ENCODE measurements around the gene LAYN. TPM values are rescaled to one million over a fixed set of nuclear protein-coding genes. Genes with fewer than 3 reads are reported as not detected.

LAYN gene
- total RNA-seq, 1 experiment from 2014 or later: 0.47 TPM

DNA sequence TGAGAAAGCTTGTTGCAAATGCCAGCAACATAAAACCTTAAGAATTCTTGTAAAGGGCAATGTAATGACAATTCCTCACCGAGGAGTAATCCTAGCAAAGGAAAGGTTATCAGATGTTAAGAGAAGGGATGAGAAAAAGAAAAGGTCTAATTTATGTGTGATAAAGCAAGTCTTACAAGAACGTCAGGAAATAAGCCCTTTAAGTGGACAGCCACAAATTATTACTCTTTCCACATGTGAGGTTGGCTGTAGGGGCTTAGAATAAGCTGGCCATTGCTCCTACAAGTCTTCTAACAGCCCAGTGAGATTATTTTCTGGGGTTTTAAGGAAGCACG, 9.3 kb downstream of the LAYN start:
- Mint-ChIP-seq H3K9me3 (ENCODE audit: low read depth, unreplicated experiment) (no peaks in the 10 kb centered on the region), H3K27me3 (ENCODE audit: unreplicated experiment) (no peaks in the 10 kb centered on the region), H3K27ac (ENCODE audit: unreplicated experiment) (no peak overlapping the region), H3K4me3 (ENCODE audit: low read depth, unreplicated experiment) (no peak overlapping the region), H3K4me1 (ENCODE audit: low read depth, unreplicated experiment) (no peaks in the 10 kb centered on the region), H3K36me3 (ENCODE audit: insufficient read depth, unreplicated experiment) (no peaks in the 10 kb centered on the region)
- no peak for TF ChIP-seq CTCF (IDR thresholded peaks at IDR 0.05; ENCODE audit: unreplicated experiment)
- CTCF ChIA-PET: no interaction called here
- no TSS peak for BruUV-seq (replicated peaks)
- DNase-seq: no peak
- intact Hi-C loops (cut with micrococcal nuclease; ENCODE audit: unreplicated experiment): no loop called here

DNA sequence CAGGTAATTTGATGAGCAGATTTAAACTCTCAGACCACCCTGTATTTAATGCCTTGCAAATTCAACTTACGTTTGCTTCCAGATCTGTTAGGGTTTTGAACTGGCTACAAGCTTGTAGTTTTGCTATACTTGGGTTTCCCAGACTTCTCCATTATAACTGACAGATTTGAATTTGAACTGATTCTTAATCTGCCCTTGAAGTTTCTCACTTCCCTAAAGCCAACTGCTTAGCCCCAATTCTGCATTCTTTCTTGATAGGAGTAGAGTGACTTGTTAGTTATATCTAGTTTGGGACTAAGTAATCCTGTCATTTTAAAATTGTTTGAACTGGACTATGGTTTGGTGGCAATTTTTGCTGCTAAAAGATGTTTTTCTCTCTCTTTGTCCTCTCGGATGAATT, 9.7 kb downstream of the LAYN start:
- CTCF ChIA-PET: no interaction called here
- DNase-seq: no peak

DNA sequence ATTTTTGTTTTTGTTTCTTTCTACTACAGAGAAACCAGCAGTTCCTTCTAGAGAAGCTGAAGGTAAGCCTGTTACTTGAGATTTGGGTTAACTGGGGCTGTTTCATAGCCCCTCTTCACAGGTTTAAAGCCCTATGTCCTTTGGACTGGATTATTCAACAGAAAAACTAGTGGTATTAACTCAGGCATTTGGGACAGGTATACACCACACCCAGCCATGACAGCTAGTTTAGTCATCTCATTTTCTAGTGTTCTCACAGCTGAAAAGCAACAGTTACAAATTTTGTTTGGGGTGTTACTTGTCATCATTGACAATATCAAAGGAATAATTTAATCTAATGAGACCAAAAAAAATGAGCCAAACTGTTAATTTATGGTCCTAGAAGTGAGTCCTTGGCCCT, 14.0 kb downstream of the LAYN start:
- intact Hi-C loops (cut with micrococcal nuclease; ENCODE audit: unreplicated experiment): no loop called here
- CTCF ChIA-PET: no interaction called here
- H3K27me3 Mint-ChIP-seq (ENCODE audit: unreplicated experiment): no peaks in the 10 kb centered on the region
- TF ChIP-seq CTCF (IDR thresholded peaks at IDR 0.05; ENCODE audit: unreplicated experiment): no peak
- no peaks in the 10 kb centered on the region for H3K36me3 Mint-ChIP-seq (ENCODE audit: insufficient read depth, unreplicated experiment)
- H3K9me3 Mint-ChIP-seq (ENCODE audit: low read depth, unreplicated experiment): peaks cover 3% of the 10 kb centered on the region
- H3K4me1 Mint-ChIP-seq (ENCODE audit: low read depth, unreplicated experiment): peaks cover 9% of the 10 kb centered on the region
- BruUV-seq (replicated peaks): no TSS peak
- no peak overlapping the region for H3K4me3 Mint-ChIP-seq (ENCODE audit: low read depth, unreplicated experiment)
- DNase-seq: no peak
- no peak overlapping the region for H3K27ac Mint-ChIP-seq (ENCODE audit: unreplicated experiment)

More for the DNA sequence above, 9.7 kb downstream of the LAYN start:
- H3K4me3 Mint-ChIP-seq (ENCODE audit: low read depth, unreplicated experiment): no peak overlapping the region
- no peak overlapping the region for H3K27ac Mint-ChIP-seq (ENCODE audit: unreplicated experiment)
- H3K36me3 Mint-ChIP-seq (ENCODE audit: insufficient read depth, unreplicated experiment): no peaks in the 10 kb centered on the region
- H3K9me3 Mint-ChIP-seq (ENCODE audit: low read depth, unreplicated experiment): peaks cover under 1% of the 10 kb centered on the region
- BruUV-seq (replicated peaks): no TSS peak
- no peak for TF ChIP-seq CTCF (IDR thresholded peaks at IDR 0.05; ENCODE audit: unreplicated experiment)
- peaks cover 4% of the 10 kb centered on the region for H3K4me1 Mint-ChIP-seq (ENCODE audit: low read depth, unreplicated experiment)
- H3K27me3 Mint-ChIP-seq (ENCODE audit: unreplicated experiment): no peaks in the 10 kb centered on the region
- intact Hi-C loops (cut with micrococcal nuclease; ENCODE audit: unreplicated experiment): no loop called here

- no TSS peak for BruUV-seq (replicated peaks)
- Mint-ChIP-seq H3K9me3 (ENCODE audit: low read depth, unreplicated experiment) (peaks cover 3% of the 10 kb centered on the region), H3K4me3 (ENCODE audit: low read depth, unreplicated experiment) (no peak overlapping the region), H3K27me3 (ENCODE audit: unreplicated experiment) (no peaks in the 10 kb centered on the region), H3K27ac (ENCODE audit: unreplicated experiment) (no peak overlapping the region), H3K36me3 (ENCODE audit: insufficient read depth, unreplicated experiment) (no peaks in the 10 kb centered on the region), H3K4me1 (ENCODE audit: low read depth, unreplicated experiment) (peaks cover 9% of the 10 kb centered on the region)
- CTCF ChIA-PET: no interaction called here
- no peak for DNase-seq
- no peak for TF ChIP-seq CTCF (IDR thresholded peaks at IDR 0.05; ENCODE audit: unreplicated experiment)
- intact Hi-C loops (cut with micrococcal nuclease; ENCODE audit: unreplicated experiment): no loop called here
Observed at GRCh38 chr11:111555255-111555654, 14.7 kb downstream of the LAYN start.
